ENCODE measurements around the gene HPF1. TPM values are rescaled to one million over a fixed set of nuclear protein-coding genes. Genes with fewer than 3 reads are reported as not detected.

The HPF1 gene
- total and polyA plus RNA-seq, 2 of the 8 experiments (the other 6 are each of a cell fraction or from before 2014, with no cell fraction given) = 14.1 to 32.5 TPM

GRCh38 chr4:169766741-169767140 lies 9.0 kb upstream of the HPF1 start:
- no peak for FAIRE-seq
- TF ChIP-seq BCL11A (IDR thresholded peaks at IDR 0.05; ENCODE audit: low read depth in 2 of 2, low read length in 2 of 2) (no peak), CHD1 (IDR thresholded peaks at IDR 0.05; ENCODE audit: low read depth, low read length) (no peak), CEBPB (IDR thresholded peaks at IDR 0.05; ENCODE audit: low read depth, low read length) (no peak), BRCA1 (IDR thresholded peaks at IDR 0.05; ENCODE audit: low read depth, low read length) (no peak)
- CTCF ChIA-PET (ENCODE audit: partially characterized antibody) = interaction anchor here (1.1 to 2.3 kb wide), 2 partner anchors 154 to 173 kb away, joined by 3 to 9 read pairs; partner anchors contain the start of gene NEK1

More at GRCh38 chr4:169766741-169767140, 9.0 kb upstream of the HPF1 start:
- Histone ChIP-seq H2BK15ac (ENCODE audit: low read length) (no peak overlapping the region), H2BK12ac (ENCODE audit: low read depth, low read length) (no peak overlapping the region), H3K4me3 (ENCODE audit: extremely low read depth in 1 of 4, insufficient read depth in 2 of 4, low read depth in 3 of 4, low read length in 4 of 4) (no peak overlapping the region), H2AFZ (ENCODE audit: low read length) (no peak overlapping the region), H2BK5ac (ENCODE audit: low read depth, low read length) (no peak overlapping the region), H3K14ac (ENCODE audit: insufficient read length) (no peak overlapping the region), H3K79me2 (ENCODE audit: control insufficient read depth in 1 of 2, insufficient read depth in 2 of 2, low read length in 2 of 2) (no peaks in the 10 kb centered on the region), H3K23ac (ENCODE audit: insufficient read length) (no peak overlapping the region), H3K9ac (replicated peaks in 1 of 4; ENCODE audit: extremely low read depth in 1 of 4, low read depth in 3 of 4, low read length in 3 of 4) (no peak overlapping the region), H3K18ac (ENCODE audit: extremely low read depth, low read length) (no peak overlapping the region), H3K23me2 (ENCODE audit: low read depth, low read length) (no peaks in the 10 kb centered on the region), H3K4ac (replicated peaks; ENCODE audit: insufficient read length, low read depth, low read length) (no peak overlapping the region), H3K79me1 (ENCODE audit: low read depth, low read length) (no peaks in the 10 kb centered on the region), H3K36me3 (ENCODE audit: control insufficient read depth in 2 of 4, insufficient read depth in 4 of 4, low read length in 3 of 4) (no peaks in the 10 kb centered on the region), H3K9me3 (ENCODE audit: insufficient read depth in 2 of 2, low read depth in 1 of 2, low read length in 1 of 2) (no peaks in the 10 kb centered on the region), H3K27ac (ENCODE audit: low read depth, low read length) (no peak overlapping the region), H4K8ac (ENCODE audit: extremely low read depth, insufficient read depth, low read length) (no peak overlapping the region), H3K4me2 (ENCODE audit: insufficient read depth in 1 of 2, low read depth in 2 of 2, low read length in 2 of 2) (no peak overlapping the region), H4K20me1 (replicated peaks in 1 of 2; ENCODE audit: control insufficient read depth in 1 of 2, insufficient read depth in 2 of 2, low read length in 2 of 2) (no peaks in the 10 kb centered on the region), H2AK5ac (ENCODE audit: low read depth, low read length) (no peak overlapping the region), H3K56ac (replicated peaks; ENCODE audit: insufficient read length, low read depth, low read length) (no peak overlapping the region), H4K5ac (ENCODE audit: insufficient read length, low read depth, low read length) (no peak overlapping the region), H2BK120ac (replicated peaks; ENCODE audit: low read depth, low read length) (no peak overlapping the region), H3K4me1 (replicated peaks in 1 of 4; ENCODE audit: control insufficient read depth in 3 of 4, insufficient read depth in 4 of 4, low read length in 3 of 4) (no peaks in the 10 kb centered on the region), H4K91ac (replicated peaks; ENCODE audit: insufficient read length, low read length) (no peak overlapping the region), H3K27me3 (replicated peaks in 1 of 4; ENCODE audit: control insufficient read depth in 3 of 4, extremely low read depth in 1 of 4, insufficient read depth in 3 of 4, low read length in 3 of 4) (no peaks in the 10 kb centered on the region), H2BK20ac (ENCODE audit: low read length) (no peak overlapping the region)
- POLR2A ChIA-PET (ENCODE audit: partially characterized antibody) = no interaction called here
- DNase-seq (ENCODE audit: low read depth in 1 of 2, low spot score in 2 of 2) = no peak
- 96% methylated on average over 3 of the region's 3 CpGs; no CpG with 5 or more reads in 1 of the 2 experiments for WGBS, 2 experiments (ENCODE audit: extremely low coverage in 1 of 2, insufficient coverage in 1 of 2, insufficient read length in 1 of 2, insufficient replicate concordance in 2 of 2, low coverage in 1 of 2, low lambda C conversion rate in 2 of 2, missing lambda C conversion rate in 1 of 2)
